Measurements from ENCODE around the gene ABHD5. TPM values are rescaled to one million over a fixed set of nuclear protein-coding genes. Genes with fewer than 3 reads are reported as not detected.

The ABHD5 gene
- polyA plus RNA-seq, 1 of the 3 experiments (the other 2 are of a cell fraction), result 10.4 TPM

DNA sequence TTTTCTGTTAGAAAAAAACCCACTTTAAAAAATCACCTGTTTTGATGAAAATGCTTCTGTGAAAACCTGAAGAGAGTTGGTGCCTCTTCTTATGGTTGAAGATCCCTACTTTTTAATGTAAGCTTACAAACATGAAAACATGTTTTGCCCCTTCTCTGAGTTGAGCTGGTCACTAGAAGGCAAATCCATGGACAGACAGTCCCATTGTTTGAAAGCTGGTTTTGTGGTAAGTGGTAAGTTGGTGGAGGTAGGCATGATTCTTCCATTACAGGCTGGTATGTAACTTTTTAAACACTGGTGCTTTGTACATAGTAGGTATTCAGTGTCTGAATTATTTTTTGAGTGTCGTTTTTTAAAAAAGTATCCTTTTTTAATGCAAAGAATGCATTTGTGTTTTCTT, 6.1 kb downstream of the ABHD5 start:
- no peak overlapping the region; a peak in 1 of 4 replicates for H3K27ac ChIP-seq (ENCODE audit: low read depth in 2 of 2, low read length in 1 of 2)
- no peak for TF ChIP-seq EP300 (IDR thresholded peaks at IDR 0.05; ENCODE audit: borderline replicate concordance in 1 of 2, low read depth in 1 of 2, low read length in 1 of 2)
- TF ChIP-seq FOXM1 (IDR thresholded peaks at IDR 0.05; ENCODE audit: low read depth), result no peak
- no peak for TF ChIP-seq RFX5 (IDR thresholded peaks at IDR 0.05; ENCODE audit: low read length)
- TF ChIP-seq PBX3 (IDR thresholded peaks at IDR 0.05), result no peak
- no peak for TF ChIP-seq POLR2AphosphoS5 (IDR thresholded peaks at IDR 0.05; ENCODE audit: low read depth, low read length)
- TF ChIP-seq NFIC (IDR thresholded peaks at IDR 0.05; ENCODE audit: borderline replicate concordance), result no peak
- TF ChIP-seq, protein P1, sequence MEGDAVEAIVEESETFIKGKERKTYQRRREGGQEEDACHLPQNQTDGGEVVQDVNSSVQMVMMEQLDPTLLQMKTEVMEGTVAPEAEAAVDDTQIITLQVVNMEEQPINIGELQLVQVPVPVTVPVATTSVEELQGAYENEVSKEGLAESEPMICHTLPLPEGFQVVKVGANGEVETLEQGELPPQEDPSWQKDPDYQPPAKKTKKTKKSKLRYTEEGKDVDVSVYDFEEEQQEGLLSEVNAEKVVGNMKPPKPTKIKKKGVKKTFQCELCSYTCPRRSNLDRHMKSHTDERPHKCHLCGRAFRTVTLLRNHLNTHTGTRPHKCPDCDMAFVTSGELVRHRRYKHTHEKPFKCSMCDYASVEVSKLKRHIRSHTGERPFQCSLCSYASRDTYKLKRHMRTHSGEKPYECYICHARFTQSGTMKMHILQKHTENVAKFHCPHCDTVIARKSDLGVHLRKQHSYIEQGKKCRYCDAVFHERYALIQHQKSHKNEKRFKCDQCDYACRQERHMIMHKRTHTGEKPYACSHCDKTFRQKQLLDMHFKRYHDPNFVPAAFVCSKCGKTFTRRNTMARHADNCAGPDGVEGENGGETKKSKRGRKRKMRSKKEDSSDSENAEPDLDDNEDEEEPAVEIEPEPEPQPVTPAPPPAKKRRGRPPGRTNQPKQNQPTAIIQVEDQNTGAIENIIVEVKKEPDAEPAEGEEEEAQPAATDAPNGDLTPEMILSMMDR (IDR thresholded peaks at IDR 0.05), result no peak
- TF ChIP-seq GATA2 (CRISPR knock-in tag; IDR thresholded peaks at IDR 0.05), result no peak
- TF ChIP-seq TCF12 (IDR thresholded peaks at IDR 0.05), result no peak
- TF ChIP-seq, protein P2, sequence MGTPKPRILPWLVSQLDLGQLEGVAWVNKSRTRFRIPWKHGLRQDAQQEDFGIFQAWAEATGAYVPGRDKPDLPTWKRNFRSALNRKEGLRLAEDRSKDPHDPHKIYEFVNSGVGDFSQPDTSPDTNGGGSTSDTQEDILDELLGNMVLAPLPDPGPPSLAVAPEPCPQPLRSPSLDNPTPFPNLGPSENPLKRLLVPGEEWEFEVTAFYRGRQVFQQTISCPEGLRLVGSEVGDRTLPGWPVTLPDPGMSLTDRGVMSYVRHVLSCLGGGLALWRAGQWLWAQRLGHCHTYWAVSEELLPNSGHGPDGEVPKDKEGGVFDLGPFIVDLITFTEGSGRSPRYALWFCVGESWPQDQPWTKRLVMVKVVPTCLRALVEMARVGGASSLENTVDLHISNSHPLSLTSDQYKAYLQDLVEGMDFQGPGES (IDR thresholded peaks at IDR 0.05; ENCODE audit: low read depth, low read length), result no peak
- TF ChIP-seq EZH2phosphoT487 (IDR thresholded peaks at IDR 0.05; ENCODE audit: borderline replicate concordance, low read depth), result no peak
- TF ChIP-seq SMC3 (IDR thresholded peaks at IDR 0.05; ENCODE audit: low read depth, low read length), result no peak
- no peak for TF ChIP-seq FOXJ3 (CRISPR knock-in tag; IDR thresholded peaks at IDR 0.05)
- no peak for TF ChIP-seq TAF1 (IDR thresholded peaks at IDR 0.05; ENCODE audit: borderline replicate concordance, low read depth, low read length)
- TF ChIP-seq RCOR1 (IDR thresholded peaks at IDR 0.05; ENCODE audit: low read length), result no peak
- no peak for TF ChIP-seq RXRA (IDR thresholded peaks at IDR 0.05; ENCODE audit: borderline replicate concordance, low read depth)
- TF ChIP-seq ZBTB33 (IDR thresholded peaks at IDR 0.05; ENCODE audit: borderline replicate concordance, low read depth), result no peak
- TF ChIP-seq SIN3A (IDR thresholded peaks at IDR 0.05; ENCODE audit: borderline replicate concordance, low read depth, low read length), result no peak
- TF ChIP-seq YY1 (IDR thresholded peaks at IDR 0.05; ENCODE audit: low read depth), result no peak
- TF ChIP-seq FOSL2 (IDR thresholded peaks at IDR 0.05; ENCODE audit: borderline replicate concordance, low read depth), result no peak
- 100% methylated on average over 1 of the region's 1 CpG for WGBS (ENCODE audit: low lambda C conversion rate)
- no peaks in the 10 kb centered on the region for H3K27me3 ChIP-seq (ENCODE audit: insufficient read depth)
- peaks cover 55% of the 10 kb centered on the region for H3K79me2 ChIP-seq (ENCODE audit: insufficient read depth)
- no peak overlapping the region for H2AFZ ChIP-seq (ENCODE audit: low read depth)
- ChIA-PET CTCF (interaction anchor here (1.2 kb wide), 1 partner anchor 153 kb away, joined by 4 read pairs; no protein-coding TSS in a partner anchor), POLR2A (no interaction called here)
- H3K36me3 ChIP-seq (replicated peaks in 1 of 2; ENCODE audit: control insufficient read depth in 1 of 2, insufficient read depth in 2 of 2, low read length in 1 of 2), result peaks cover 4 to 11% of the 10 kb centered on the region in 2 experiments
- H3K4me3 ChIP-seq (ENCODE audit: low read depth in 2 of 2, low read length in 1 of 2), result no peak overlapping the region
- no peak overlapping the region for H3K9ac ChIP-seq
- peaks cover 0 to 9% of the 10 kb centered on the region in 2 experiments; a peak in 3 of 4 replicates for H3K4me1 ChIP-seq (ENCODE audit: control insufficient read depth in 1 of 2, insufficient read depth in 2 of 2, low read depth in 1 of 2, low read length in 1 of 2)
- no peak overlapping the region for H3K4me2 ChIP-seq
- no peak for DNase-seq
- peaks cover 4% of the 10 kb centered on the region for H3F3A ChIP-seq (replicated peaks; ENCODE audit: insufficient read depth)
- no peaks in the 10 kb centered on the region for H4K20me1 ChIP-seq (ENCODE audit: insufficient read depth)
- no peaks in the 10 kb centered on the region for H3K9me2 ChIP-seq
- no peaks in the 10 kb centered on the region for H3K9me3 ChIP-seq
